CD4-positive, alpha-beta T cell treated with Interleukin-17A for 1 hour (primary cell): Measurements from ENCODE around the gene ZBED3.

ENCODE experiments used
- DNase-seq: peaks from one replicate; pipeline ENCODE4 v3.0.0-alpha.2; 2020

ZBED3 gene

GRCh38 chr5:77076961-77077828, 9.9 kb downstream of the ZBED3 start:
- DNase-seq = peak; percentile 53

GRCh38 chr5:77074745-77075144, 12.3 kb downstream of the ZBED3 start:
- DNase-seq = no peak

GRCh38 chr5:77073667-77074066, 13.4 kb downstream of the ZBED3 start:
- no peak for DNase-seq

GRCh38 chr5:77066823-77067442, 20.2 kb downstream of the ZBED3 start:
- no peak for DNase-seq

GRCh38 chr5:77066184-77066583, 20.9 kb downstream of the ZBED3 start:
- DNase-seq = no peak

- DNase-seq = no peak
These were observed 21.8 kb downstream of the ZBED3 start for GRCh38 chr5:77065256-77065655.

- DNase-seq = no peak
These were observed 23.0 kb downstream of the ZBED3 start for GRCh38 chr5:77064040-77064439.

GRCh38 chr5:77046416-77047073, 40.5 kb downstream of the ZBED3 start:
- DNase-seq = no peak

- DNase-seq = no peak
These were observed 51.1 kb downstream of the ZBED3 start for GRCh38 chr5:77035950-77036349.

GRCh38 chr5:77033338-77033737, 53.7 kb downstream of the ZBED3 start:
- no peak for DNase-seq

GRCh38 chr5:77032635-77033034, 54.5 kb downstream of the ZBED3 start:
- DNase-seq = no peak

GRCh38 chr5:77031891-77032290, 55.2 kb downstream of the ZBED3 start:
- no peak for DNase-seq

- peak; percentile 90 for DNase-seq
These were observed 56.7 kb downstream of the ZBED3 start, which contains the start of gene AGGF1 for GRCh38 chr5:77030097-77031071. Gene AGGF1 (plus strand): TSS chr5:77030404. CDS start chr5:77030767, 363 bp downstream.

- no peak for DNase-seq
These were observed 57.7 kb downstream of the ZBED3 start for GRCh38 chr5:77029376-77029885.

GRCh38 chr5:77028631-77029375, 58.3 kb downstream of the ZBED3 start:
- DNase-seq = no peak

- DNase-seq = no peak
These were observed 62.6 kb downstream of the ZBED3 start for GRCh38 chr5:77024490-77024889.

GRCh38 chr5:77022511-77023417, 64.3 kb downstream of the ZBED3 start:
- no peak for DNase-seq
